ENCODE data around the gene LNPEP. TPM values are rescaled to one million over a fixed set of nuclear protein-coding genes. Genes with fewer than 3 reads are reported as not detected.
"Not testable (repeated sequence)": the region's sequence is repeated elsewhere in the genome, so short reads cannot be mapped to it uniquely, and the experiment has no call there.

Gene LNPEP
- polyA plus RNA-seq, 3 donors from 2014 or later, result 33.2 to 80.4 (median 39.9) TPM

DNA sequence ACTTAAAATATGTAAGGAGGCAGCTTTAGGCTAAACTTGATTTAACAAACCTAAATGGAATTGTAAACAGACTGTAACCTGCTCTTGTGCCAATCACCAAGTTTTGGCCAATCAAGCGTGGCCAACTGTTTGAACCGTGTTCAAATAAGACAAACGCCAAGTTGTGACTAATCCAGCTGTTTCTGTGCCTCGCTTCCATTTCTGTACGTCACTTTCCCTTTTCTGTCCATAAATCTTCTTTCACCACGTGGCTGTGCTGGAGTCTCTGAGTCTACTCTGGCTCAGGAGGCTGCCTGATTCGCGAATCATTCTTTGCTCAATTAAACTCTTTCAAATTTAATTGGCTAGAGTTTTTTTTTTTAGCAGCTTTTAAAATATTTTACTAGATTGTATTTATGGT lies 135.2 kb downstream of the LNPEP start:
- Mint-ChIP-seq H3K4me3 (no peak overlapping the region), H3K27ac (no peak overlapping the region), H3K27me3 (ENCODE audit: low read depth in 3 of 3) (peaks cover 0 to 2% (median 0%) of the 10 kb centered on the region in 3 donors), H3K36me3 (peaks cover 0 to 3% (median 0%) of the 10 kb centered on the region in 3 donors), H3K9me3 (no peaks in the 10 kb centered on the region), H3K4me1 (no peaks in the 10 kb centered on the region)
- no peak for DNase-seq

DNA sequence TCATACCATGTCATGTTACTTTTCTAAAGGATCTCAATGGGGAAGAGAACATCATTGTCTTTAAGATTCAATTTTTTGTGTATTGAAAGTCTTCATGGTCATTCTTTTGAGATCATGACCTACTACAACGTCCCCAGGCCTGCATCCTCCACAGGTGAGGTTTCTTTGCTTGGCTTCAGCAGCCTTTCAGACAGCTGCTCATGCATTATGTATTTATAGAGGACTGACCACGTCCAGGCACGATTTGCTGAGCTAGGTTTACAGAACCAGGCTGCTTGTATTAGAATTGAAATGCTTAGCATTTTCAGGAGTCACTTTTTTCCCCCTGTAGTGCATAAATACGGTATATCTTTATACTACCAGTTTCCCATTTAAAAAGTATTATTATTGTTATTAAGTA lies 136.1 kb downstream of the LNPEP start:
- H3K4me3 Mint-ChIP-seq, result no peak overlapping the region
- H3K9me3 Mint-ChIP-seq, result no peaks in the 10 kb centered on the region
- peaks cover 0 to 2% (median 0%) of the 10 kb centered on the region in 3 donors for H3K27me3 Mint-ChIP-seq (ENCODE audit: low read depth in 3 of 3)
- H3K36me3 Mint-ChIP-seq, result peaks cover 0 to 3% (median 0%) of the 10 kb centered on the region in 3 donors
- no peak overlapping the region for H3K27ac Mint-ChIP-seq
- no peaks in the 10 kb centered on the region for H3K4me1 Mint-ChIP-seq
- DNase-seq, result no peak

DNA sequence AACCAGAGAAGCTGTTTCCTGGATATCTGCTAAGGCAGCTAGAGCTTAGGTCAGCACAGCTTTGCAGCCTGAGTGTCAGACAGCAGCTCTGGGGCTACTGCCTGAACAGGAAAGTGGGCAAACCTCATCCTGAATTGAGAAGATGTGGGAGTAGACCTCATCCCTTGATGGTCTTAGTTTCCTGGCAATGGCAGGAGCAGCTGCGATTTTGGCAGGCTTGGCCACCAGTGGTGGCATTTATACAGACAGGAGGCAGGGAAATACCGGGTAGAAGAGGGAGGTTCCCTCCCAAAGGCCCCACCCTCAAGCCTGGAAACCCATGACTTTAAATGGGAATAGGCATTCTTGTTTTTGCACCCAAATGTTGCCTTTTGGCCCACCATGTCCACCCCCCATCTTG lies 136.8 kb downstream of the LNPEP start:
- Mint-ChIP-seq H3K4me3 (no peak overlapping the region), H3K27ac (no peak overlapping the region), H3K9me3 (no peaks in the 10 kb centered on the region), H3K4me1 (no peaks in the 10 kb centered on the region), H3K27me3 (ENCODE audit: low read depth in 3 of 3) (peaks cover 0 to 2% (median 0%) of the 10 kb centered on the region in 3 donors), H3K36me3 (peaks cover 0 to 3% (median 0%) of the 10 kb centered on the region in 3 donors)
- no peak for DNase-seq

DNA sequence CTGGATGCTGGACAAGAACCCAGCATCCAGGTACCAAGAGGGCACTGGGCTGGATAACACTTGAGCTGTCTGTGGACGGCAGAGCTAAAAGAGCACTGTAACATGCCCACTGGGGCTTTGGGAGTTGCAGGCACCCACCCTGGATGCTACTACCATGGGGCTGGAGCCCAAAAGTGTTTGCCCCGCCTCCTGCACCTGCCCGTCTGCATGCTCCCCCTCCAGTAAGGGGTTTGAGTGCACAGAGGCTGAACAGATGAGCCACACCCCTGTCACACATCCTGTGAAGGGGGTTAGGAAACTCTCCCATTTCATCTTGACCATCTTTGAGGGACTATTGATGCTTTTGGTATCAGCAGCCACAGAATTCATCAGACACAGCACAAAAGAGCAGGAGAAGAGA lies 137.5 kb downstream of the LNPEP start:
- no peak for DNase-seq
- H3K4me3 Mint-ChIP-seq, result no peak overlapping the region
- H3K27ac Mint-ChIP-seq, result peak overlapping the region in 1 of 6 donors; percentile 32
- H3K4me1 Mint-ChIP-seq, result no peaks in the 10 kb centered on the region
- peaks cover 0 to 2% (median 0%) of the 10 kb centered on the region in 3 donors for H3K27me3 Mint-ChIP-seq (ENCODE audit: low read depth in 3 of 3)
- no peaks in the 10 kb centered on the region for H3K9me3 Mint-ChIP-seq
- H3K36me3 Mint-ChIP-seq, result peaks cover 0 to 3% (median 0%) of the 10 kb centered on the region in 3 donors

DNA sequence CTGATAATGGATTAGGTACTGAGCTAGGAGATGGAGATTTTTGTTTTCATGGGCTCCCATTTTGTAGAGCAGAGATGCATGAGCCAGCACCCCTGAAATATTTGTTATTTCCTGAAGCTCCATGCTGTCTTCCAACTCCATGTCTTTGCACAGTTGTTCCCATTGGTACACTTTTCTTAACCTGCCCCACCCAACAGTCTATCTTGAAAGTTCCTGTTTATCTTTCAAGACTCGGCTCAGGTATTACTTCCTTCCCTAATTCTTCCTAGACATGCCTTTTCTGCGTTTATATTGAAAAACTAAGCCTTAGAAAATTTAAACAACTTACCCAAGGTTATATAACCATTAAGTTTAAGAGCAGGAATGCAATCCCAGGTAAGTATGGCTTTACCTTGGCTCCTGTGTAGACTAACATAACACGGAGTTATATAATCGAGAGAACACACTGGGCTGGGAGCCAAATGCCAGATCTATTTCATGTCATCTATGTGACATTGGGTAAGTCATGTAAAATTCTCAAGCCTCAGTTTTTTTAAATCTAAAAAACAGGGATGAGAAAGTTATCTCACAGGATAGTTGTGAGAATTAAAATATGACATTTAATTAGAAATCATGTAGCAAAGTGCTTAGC lies 139.1 kb downstream of the LNPEP start:
- H3K4me1 Mint-ChIP-seq, result no peaks in the 10 kb centered on the region
- no peak overlapping the region for H3K4me3 Mint-ChIP-seq
- peaks cover 0 to 3% (median 0%) of the 10 kb centered on the region in 3 donors for H3K36me3 Mint-ChIP-seq
- H3K27me3 Mint-ChIP-seq (ENCODE audit: low read depth in 3 of 3), result peaks cover 0 to 2% (median 0%) of the 10 kb centered on the region in 3 donors
- H3K27ac Mint-ChIP-seq, result no peak overlapping the region
- DNase-seq, result no peak
- H3K9me3 Mint-ChIP-seq, result no peaks in the 10 kb centered on the region

DNA sequence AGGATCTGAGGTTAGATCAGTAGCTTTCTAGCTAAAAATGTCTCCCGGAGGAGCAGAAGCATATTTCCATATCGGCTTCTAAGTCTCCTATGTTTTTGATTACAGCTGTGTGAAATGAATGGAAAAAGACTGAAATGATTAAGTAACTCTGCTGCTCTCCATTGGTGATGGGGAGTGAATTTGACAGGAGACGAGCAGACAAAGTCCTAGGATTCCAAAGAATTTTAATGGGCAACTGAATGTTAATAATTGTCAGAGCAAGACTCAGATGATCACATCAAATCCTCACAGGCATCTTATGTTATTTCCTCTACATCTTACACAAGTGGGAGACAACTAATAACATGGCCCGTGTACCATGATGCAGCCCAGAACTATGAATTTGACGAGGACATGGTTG lies 139.8 kb downstream of the LNPEP start:
- Mint-ChIP-seq H3K36me3 (peaks cover 0 to 3% (median 0%) of the 10 kb centered on the region in 3 donors), H3K4me1 (no peaks in the 10 kb centered on the region), H3K27me3 (ENCODE audit: low read depth in 3 of 3) (peaks cover 0 to 1% (median 0%) of the 10 kb centered on the region in 3 donors), H3K4me3 (no peak overlapping the region), H3K27ac (no peak overlapping the region), H3K9me3 (no peaks in the 10 kb centered on the region)
- no peak for DNase-seq

DNA sequence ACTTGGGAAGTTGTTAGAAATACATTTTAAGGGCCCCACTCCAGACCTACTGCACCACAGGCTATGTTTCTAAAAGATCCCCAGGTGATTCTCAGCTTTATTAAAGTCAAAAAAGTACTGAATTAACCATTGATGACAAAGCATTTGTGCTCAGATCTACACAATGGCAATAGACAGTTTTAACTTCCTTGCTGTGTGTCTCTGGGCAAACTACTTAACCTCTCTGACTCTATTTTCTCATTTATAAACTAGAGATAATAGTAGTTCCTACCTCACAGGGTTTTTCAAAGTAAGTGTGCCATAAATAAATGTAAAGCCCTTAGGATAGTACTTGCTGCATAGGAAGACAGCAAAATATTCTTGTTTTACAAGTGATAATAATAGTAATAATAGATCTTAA lies 140.2 kb downstream of the LNPEP start:
- H3K27ac Mint-ChIP-seq, result no peak overlapping the region
- no peak overlapping the region for H3K4me3 Mint-ChIP-seq
- H3K36me3 Mint-ChIP-seq, result peaks cover 0 to 3% (median 0%) of the 10 kb centered on the region in 3 donors
- H3K27me3 Mint-ChIP-seq (ENCODE audit: low read depth in 3 of 3), result peaks cover 0 to 1% (median 0%) of the 10 kb centered on the region in 3 donors
- no peaks in the 10 kb centered on the region for H3K4me1 Mint-ChIP-seq
- no peak for DNase-seq
- H3K9me3 Mint-ChIP-seq, result no peaks in the 10 kb centered on the region

DNA sequence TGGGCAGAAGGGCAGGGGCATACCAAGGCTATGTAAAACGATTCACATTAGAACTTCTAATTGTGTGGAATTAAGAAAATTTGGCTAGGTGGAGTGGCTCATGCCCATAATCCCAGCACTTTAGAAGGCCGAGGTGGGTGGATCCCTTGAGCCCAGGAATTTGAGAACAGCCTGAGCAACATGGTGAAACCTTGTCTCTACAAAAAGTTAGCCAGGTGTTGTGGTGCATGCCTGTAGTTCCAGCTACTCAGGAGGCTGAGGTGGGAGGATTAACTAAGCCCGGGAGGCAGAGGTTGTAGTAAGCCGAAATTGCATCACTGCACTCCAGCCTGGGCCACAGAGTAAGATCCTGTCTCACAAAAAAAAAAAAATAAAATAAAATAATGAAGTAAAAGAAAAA lies 141.4 kb downstream of the LNPEP start:
- H3K27ac Mint-ChIP-seq, result no peak overlapping the region
- peaks cover 0 to 3% (median 0%) of the 10 kb centered on the region in 3 donors for H3K36me3 Mint-ChIP-seq
- H3K4me1 Mint-ChIP-seq, result peaks cover 6 to 8% of the 10 kb centered on the region in 2 donors
- no peaks in the 10 kb centered on the region for H3K9me3 Mint-ChIP-seq
- no peak overlapping the region for H3K4me3 Mint-ChIP-seq
- peaks cover 0 to 1% (median 0%) of the 10 kb centered on the region in 3 donors for H3K27me3 Mint-ChIP-seq (ENCODE audit: low read depth in 3 of 3)
- DNase-seq, result no peak

DNA sequence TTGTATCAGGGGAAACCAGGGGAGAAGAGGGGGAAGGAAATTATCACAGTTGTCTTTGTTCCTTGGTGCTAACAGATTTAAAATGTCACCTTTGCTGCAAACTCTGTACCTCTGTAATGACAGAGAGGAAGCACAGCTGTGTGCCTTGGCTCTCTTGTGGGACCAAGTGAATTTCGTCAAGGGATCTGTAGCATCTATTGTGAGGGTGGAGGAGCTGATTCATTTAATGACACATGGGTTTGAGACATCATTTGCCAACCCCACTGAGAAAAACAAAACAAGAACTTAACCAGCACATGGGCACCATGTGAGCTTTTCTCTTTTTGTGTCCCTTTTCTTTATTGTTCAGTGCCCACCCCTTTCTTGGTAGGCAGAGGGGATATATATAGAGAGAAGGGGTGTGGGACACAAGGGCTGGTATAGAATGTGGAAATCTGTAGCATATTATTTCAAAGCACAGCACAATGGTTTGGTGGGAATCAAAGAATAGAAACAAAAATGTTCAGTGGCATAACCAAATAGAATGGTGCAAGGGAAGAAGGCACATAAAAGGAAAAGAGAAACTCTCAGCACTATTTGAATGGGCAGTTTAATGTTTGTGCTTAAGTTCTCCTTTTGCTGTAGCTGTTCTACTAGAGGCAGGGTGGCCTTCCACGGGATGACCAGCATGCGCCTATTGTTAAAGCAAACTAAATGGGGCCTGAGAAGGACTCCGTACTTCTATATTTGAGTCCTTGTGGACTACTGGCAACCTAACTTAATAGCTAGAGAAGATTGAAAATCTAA lies 143.3 kb downstream of the LNPEP start:
- no peak for DNase-seq
- Mint-ChIP-seq H3K27me3 (ENCODE audit: low read depth in 3 of 3) (peaks cover 0 to 4% (median 0%) of the 10 kb centered on the region in 3 donors), H3K36me3 (no peaks in the 10 kb centered on the region), H3K4me1 (peaks cover 8 to 10% of the 10 kb centered on the region in 2 donors), H3K27ac (no peak overlapping the region), H3K9me3 (peaks cover 0 to 1% (median 0%) of the 10 kb centered on the region in 6 donors), H3K4me3 (no peak overlapping the region)

DNA sequence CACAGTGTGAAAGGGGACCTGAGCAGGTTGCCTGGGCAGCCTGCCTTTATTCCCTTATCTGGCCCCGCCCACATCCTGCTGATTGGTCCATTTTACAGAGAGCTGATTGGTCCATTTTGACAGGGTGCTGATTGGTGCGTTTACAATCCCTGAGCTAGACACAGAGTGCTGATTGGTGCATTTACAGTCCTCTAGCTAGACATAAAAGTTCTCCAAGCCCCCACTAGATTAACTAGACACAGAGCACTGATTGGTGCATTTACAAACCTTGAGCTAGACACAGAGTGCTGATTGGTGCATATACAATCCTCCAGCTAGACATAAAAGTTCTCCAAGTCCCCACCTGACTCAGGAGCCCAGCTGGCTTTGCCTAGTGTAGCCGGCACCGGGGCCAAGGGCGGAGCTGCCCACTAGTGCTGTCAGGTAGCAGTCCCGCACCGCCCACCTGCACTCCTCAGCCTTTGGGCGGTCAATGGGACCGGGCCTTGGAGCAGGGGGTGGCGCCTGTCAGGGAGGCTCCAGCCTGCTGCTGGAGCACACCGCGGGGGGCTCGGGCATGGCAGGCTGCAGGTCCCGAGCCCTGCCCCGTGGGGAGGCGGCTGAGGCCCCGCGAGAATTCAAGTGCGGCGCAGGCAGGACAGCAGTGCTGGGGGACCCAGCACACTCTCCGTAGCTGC lies 149.0 kb downstream of the LNPEP start:
- not testable (repeated sequence) for H3K27me3 Mint-ChIP-seq (ENCODE audit: low read depth in 3 of 3); H3K9me3 Mint-ChIP-seq; H3K4me3 Mint-ChIP-seq; H3K4me1 Mint-ChIP-seq; DNase-seq; H3K27ac Mint-ChIP-seq; H3K36me3 Mint-ChIP-seq

DNA sequence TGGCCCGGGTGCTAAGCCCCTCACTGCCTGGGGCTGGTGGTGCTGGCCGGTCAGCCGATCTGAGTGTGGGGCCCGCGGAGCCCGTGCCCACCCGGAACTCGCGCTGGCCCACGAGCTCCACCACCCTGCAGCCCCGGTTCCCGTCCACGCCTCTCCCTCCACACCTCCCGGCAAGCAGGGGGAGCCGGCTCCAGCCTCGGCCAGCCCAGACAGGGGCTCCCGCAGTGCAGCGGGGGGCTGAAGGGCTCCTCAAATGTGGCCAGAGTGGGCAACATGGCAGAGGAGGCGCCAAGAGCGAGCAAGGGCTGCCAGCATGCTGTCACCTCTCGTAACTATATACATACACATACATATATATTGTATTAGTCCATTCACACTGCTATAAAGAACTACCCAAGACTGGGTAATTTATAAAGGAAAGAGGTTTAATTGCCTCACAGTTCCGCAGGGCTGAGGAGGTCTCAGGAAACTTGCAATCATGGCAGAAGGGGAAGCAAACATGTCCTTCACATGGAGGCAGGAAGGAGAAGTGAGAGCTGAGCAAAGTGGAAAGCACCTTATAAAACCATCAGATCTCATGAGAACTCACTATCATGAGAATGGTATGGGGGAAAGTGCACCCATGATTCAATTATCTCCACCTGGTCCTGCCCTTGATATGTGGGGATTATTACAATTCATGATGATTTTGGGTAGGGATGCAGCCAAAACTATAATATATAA lies 149.7 kb downstream of the LNPEP start:
- no peak overlapping the region for H3K4me3 Mint-ChIP-seq
- H3K9me3 Mint-ChIP-seq, result peaks cover 0 to 1% (median 0%) of the 10 kb centered on the region in 6 donors
- peaks cover 0 to 5% (median 4%) of the 10 kb centered on the region in 3 donors for H3K27me3 Mint-ChIP-seq (ENCODE audit: low read depth in 3 of 3)
- peaks cover 0 to 4% (median 0%) of the 10 kb centered on the region in 3 donors for H3K36me3 Mint-ChIP-seq
- H3K27ac Mint-ChIP-seq, result no peak overlapping the region
- peaks cover 8 to 10% of the 10 kb centered on the region in 2 donors for H3K4me1 Mint-ChIP-seq
- DNase-seq, result no peak

All from immature natural killer cell (primary cell).